ENCODE results near the gene SEPTIN7.

The SEPTIN7 gene

DNA sequence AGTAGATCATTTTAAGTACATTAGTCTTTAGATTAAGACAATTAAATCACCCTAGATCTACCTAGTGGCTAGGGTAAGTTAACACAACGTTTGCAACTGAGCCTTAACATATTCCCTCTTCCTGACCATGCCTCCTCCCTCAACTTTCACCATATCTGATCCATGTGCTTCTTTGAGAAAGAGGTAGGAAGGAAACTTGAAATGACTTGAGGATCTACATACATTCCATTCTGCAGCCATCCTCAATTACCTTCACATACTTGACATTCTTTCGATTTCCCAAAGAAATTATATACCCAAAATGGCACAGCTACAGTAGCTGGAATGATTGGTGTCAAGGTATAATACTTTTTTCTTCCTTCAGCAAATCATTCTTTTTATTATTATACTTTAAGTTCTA lies 12.9 kb upstream of the SEPTIN7 start:
- DNase-seq (ENCODE audit: low spot score), result no peak

GRCh38 chr7:35792472-35792871 lies 8.4 kb upstream of the SEPTIN7 start:
- DNase-seq (ENCODE audit: low spot score), result no peak

DNA sequence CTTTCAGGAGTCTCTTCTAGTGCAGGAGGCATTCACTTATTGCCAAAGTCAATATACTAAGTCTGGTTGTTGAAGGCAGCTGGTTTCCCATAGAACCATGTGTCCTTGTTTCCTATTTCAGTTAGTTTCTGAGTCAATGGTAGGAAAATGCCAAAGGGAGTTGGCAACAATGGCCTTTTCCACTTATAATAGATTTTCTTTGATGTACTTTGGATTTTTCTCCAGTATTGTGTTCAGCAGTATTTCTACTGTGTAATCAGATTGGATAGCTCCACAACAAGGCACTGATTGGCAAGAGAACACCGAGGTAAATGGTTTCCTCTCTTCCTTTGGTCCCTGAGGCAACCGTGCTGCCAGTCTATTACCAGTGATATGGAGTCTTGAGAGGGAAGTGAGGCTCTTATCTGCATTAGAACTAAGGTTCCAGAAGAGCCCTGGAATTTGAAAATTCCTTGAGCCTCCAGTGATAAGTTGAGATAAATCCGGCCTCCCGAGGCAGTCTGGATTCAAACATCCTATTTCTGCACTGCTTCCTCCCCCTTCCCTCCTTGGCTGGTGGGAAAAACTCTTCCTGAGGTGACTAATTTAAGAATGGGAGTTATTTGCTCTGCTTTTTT lies 7.9 kb upstream of the SEPTIN7 start:
- no peak for DNase-seq (ENCODE audit: low spot score)

DNA sequence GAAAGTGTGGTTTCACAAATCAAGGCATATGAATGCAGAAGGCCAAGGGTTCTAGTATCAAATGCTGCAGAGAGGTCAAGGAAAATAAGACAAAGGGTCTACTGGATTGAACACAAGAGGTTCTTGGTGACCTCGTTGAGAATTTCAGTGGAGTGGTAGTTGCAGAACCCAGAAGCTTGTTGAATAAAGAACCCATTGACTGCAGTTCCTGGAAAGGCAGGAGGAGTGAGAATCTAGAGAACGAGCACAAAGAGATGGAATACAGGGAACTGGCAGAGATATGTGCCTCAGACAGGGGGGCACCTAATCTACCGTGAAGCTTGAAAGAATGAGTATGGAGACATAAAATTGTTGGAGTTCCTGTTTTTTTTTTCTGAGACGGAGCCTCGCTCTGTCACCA lies 3.5 kb upstream of the SEPTIN7 start:
- DNase-seq (ENCODE audit: low spot score), result no peak

DNA sequence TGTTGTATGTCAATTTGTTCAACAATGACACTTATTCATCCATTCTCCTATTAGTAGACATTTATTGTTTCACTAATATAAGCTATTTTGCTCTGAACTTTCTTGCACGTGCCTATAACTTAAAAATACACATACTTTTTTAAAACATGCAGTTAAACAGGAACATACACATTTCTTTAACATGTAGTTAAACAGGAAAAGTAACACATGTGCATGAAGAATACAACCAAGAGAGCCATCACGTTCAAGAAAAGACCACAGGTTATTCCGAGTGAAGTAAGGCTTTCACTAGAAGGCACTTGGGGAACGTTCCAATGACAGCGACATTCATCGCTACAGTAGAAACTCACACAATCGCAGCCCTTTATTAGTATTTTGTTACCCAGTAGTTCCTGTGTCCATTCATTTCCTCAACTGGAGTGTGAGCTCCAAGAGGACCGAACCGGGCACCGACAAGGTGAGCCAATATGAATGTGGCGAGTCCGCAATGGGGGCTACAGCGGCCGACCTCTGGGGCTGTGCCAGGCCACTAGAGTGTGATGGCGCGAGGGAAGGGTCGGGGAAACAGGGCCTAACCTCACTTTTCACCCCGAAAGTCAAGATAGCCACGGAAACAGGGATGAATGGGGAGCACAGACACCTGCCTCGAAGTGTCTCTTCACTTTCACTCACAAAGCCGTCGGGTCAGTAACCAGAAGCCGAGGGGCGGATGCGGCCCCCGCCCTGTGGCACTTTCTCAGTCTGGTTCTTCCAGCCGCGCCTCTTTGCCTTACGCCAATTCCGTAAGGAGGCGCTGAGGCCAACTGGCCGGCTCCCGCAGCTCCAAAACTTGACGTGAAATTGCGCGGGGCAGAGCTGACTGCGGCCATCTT lies 775 bp upstream of the SEPTIN7 start:
- peak; percentile 66 for DNase-seq (ENCODE audit: low spot score)

GRCh38 chr7:35801392-35802101 lies 690 bp downstream of the SEPTIN7 start:
- DNase-seq (ENCODE audit: low spot score), result peak; percentile 74

- no peak for DNase-seq (ENCODE audit: low spot score)
Measured at GRCh38 chr7:35802102-35802466, 1.2 kb downstream of the SEPTIN7 start.

- DNase-seq (ENCODE audit: low spot score), result peak; percentile 14
Measured at GRCh38 chr7:35802649-35803048, 1.8 kb downstream of the SEPTIN7 start.

DNA sequence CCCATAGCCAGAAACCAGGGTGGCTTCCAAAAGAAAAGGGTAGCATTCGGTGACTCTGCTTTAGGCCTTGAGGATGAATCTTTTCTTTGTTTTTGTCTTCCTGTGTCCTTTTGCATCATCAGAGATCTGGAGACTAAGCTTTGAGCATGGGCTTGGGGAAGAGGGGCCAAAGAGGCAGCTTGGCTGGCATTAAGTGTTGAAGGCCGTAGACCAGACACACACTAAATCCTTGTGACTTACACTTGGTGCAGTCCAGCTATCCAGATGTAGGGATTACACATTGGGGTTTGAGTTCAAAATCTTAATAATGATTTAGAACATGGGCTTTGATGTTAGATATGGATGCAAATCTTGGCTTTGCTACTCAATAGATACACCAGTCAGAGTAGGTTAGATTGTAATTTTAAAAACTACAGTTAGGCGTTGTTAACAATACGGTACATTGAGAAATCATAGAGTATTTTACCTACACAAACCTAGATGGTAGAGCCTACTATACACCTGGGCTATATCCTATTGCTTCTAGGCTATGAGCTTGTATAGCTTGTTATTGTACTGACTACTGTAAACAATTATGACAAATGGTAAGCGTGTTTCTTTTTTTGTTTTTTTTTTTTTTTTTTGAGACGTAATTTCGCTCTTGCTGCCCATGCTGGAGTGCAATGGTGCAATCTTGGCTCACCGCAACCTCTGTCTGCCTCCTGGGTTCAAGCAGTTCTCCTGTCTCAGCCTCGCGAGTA lies 3.5 kb downstream of the SEPTIN7 start:
- no peak for DNase-seq (ENCODE audit: low spot score)

DNA sequence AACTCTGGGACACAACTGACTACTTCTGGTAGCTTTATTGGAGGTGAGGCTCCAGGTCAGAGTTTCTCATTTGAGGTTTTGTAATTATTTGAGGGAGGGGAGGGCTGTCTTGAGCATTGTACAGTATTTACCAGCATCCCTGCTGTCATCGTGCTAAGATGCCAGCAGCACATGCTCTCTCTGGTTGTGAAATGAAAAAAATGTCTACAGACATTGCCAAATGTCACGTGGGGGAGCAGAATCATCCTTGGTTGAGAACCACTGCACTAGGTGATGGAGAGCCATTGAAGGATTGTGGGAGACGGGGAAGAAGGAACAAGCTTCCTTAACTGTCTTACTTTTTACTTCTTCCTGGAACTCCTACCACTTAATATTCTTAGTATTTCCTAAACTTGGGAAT lies 5.0 kb downstream of the SEPTIN7 start:
- no peak for DNase-seq (ENCODE audit: low spot score)

DNA sequence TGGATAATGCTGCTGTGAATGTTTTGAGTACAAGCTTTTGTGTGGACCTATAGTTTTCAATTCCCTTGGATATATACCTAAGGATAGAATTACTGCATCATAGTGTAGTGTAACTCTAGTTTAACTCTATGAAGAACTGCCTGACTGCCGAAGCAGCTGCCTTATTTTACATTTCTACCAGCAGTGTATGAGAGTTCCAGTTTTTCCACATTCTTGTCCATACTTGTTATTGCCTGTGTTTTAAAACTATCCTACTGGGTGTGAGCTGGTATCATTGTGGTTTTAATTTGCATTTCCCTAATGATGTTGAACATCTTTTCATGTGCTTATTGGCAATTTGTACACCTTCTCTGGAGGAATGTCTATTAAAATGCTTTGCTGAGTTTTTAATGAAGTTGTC lies 15.7 kb downstream of the SEPTIN7 start:
- DNase-seq (ENCODE audit: low spot score), result no peak

DNA sequence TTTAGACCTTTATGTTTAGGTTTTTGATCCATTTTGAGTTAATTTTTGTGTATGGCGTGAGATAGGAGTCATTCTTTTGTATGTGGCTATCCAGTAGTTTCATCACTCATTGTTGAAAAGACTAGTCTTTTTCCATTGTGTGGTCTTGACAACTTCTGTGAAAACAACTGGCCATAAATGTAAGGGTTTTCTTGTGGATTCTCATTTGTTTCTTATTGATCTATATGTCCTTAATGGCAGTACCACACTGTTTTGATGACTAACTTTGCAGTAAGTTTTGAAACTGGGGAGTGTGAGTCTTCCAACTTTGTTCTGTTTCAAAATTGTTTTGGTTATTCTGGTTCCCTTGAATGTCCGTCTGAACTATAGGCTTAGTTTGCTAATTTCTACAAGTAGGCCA lies 16.3 kb downstream of the SEPTIN7 start:
- no peak for DNase-seq (ENCODE audit: low spot score)

- DNase-seq (ENCODE audit: low spot score), result no peak
Measured at GRCh38 chr7:35817930-35818329, 17.1 kb downstream of the SEPTIN7 start.

- no peak for DNase-seq (ENCODE audit: low spot score)
Measured at GRCh38 chr7:35818513-35818912, 17.7 kb downstream of the SEPTIN7 start.

DNA sequence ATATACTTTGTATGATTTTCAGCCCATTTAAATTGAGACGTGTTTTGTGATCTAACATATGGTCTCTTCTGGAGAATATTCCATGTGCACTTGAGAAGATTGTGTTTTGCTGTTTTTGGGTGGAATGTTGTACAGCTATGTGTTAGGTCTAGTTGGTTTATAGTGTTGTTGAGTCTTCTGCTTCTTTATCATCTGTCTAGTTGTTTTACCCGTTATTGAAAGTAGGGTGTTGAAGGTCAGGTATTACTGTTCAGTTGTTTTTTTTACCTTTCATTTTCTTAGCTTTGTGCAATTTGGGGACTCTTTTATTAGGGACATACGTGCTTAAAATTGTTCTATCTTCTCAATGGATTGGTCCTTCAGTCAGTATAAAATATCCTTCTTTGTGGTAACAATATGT lies 18.5 kb downstream of the SEPTIN7 start:
- no peak for DNase-seq (ENCODE audit: low spot score)

DNA sequence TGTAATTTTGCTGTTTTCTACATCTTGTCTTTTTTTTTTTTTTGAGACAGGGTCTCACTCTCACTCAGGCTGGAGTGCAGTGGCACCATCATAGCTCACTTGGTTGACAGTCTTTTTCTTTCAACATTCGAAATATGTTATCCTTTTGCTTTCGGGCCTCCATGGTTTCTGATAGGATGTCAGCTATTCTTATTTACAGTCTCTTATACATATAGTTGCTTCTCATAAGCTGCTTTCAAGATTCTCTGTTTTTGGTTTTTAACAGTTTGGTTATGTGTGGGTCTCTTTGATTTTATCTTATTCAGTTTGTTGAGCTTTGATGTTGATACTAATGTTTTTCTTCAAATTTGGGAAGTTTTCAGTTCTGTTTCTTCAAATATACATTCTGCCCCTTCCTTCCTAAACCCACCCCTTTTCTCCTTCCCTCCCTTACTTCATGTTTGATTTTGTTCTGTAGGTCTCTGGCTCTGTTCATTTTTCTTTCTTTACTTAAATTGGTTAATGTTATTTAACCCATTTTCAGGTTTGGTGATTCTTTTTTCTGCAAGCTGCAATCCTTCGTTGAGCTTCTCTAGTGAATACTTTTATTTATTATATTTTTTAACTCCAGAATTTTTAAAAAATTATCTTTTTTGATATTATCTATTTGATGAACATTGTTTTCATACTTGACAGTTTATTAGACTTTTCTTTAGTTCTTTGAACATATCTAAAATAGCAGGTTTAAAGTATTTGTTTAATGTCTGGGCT lies 19.3 kb downstream of the SEPTIN7 start:
- DNase-seq (ENCODE audit: low spot score), result no peak

DNA sequence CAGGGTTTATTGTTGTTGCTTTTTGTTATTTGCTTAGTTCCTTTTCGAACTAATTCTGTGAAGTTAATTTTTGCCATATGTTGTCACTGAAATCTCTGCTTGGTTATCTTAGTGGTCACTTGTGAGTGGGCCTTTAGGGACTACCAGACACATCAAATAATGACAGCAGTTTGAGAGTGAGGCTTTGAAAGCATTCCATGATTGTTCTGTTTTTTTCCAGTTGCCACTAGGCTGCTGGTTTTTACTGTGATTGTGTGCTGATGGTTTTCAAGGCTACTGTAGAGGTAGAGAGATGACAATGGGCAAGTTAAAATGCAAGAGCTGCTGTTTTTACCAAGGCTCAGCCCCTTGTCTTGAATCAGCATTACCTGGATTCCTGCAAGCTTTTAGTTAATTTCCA lies 20.0 kb downstream of the SEPTIN7 start:
- no peak for DNase-seq (ENCODE audit: low spot score)

DNA sequence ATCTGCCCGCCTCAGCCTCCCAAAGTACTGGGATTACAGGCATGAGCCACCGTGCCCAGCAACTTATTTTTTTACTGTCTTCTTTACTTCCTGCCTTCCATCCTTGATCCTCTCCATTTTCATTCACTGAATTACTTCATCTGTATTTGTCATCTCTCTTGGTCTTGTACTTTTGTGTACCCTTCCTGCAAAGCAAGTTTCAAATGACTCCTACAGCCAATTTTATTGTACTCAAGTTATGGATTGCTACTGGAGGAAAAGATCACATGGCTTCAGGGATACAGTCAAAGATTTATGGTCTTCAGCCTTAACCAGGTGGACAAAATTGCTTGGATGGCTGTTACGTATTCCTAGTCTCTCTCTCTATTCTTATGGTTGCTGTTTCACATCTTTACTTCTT lies 22.6 kb downstream of the SEPTIN7 start:
- DNase-seq (ENCODE audit: low spot score), result no peak

DNA sequence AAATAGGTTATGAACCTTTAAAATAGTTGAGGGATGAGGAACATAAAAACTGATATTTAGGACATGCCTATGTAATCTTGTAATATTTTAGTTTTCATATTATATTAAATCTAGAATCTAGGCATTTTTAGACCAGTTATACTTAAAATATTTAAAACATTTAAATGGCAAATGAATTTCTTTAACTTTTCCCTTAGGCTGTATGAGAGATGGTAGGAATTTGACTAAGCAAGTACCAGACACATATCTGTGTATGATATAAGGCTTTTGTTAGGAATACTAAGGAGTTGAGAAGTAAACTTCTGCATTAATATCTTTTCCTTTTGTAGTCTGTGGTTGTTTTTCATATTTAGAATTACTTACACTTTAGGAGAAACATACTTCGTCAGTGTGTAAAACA lies 25.1 kb downstream of the SEPTIN7 start:
- no peak for DNase-seq (ENCODE audit: low spot score)

- DNase-seq (ENCODE audit: low spot score), result no peak
Measured at GRCh38 chr7:35826751-35827150, 25.9 kb downstream of the SEPTIN7 start.

DNA sequence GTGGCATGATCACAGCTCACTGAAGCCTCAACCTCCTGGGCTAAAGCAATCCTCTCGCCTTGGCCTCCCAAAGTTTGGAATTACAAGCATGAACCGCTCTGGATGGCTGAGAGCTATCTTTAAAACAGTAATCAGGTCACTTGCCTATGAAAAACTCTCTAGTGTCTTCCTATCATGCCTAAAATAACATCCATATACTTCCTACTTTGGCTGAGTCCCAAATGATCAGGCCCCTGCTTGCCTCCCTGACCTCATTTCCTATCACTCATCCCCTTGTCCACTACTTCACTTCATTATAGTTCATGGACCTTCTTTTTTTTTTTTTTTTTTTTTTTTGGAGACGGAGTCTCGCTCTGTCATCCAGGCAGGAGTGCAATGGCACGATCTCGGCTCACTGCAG lies 28.0 kb downstream of the SEPTIN7 start:
- no peak for DNase-seq (ENCODE audit: low spot score)

DNA sequence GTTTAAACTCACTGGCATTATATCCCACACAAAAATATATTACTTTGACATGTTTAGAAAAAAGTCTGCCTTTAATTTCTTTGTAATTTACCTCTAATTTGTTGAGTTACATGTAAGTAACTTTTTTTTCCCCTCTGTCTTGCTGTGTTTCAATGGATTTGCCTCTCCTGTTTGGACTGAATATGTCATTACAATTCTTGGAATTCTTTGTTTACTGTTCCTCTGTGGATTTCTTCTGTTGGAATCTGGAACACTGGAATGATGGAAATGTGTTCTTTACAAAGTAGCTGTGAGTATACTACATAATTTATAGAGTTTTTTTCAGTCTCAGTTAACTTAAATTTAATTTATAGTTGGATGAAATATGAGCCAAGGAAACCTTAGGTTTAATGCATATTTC lies 30.4 kb downstream of the SEPTIN7 start:
- DNase-seq (ENCODE audit: low spot score), result no peak
